GM12878 (cell line): ENCODE measurements around the gene GALNS. TPM values are rescaled to one million over a fixed set of nuclear protein-coding genes. Genes with fewer than 3 reads are reported as not detected.

ENCODE experiments used
- BMI1 ChIP-seq: fragments of 450-650 bp; IDR thresholded peaks from 2 replicates; pipeline ENCODE4 v1.6.1; 2016; ENCODE audit warnings: mild to moderate bottlenecking, moderate library complexity, borderline replicate concordance
- E4F1 ChIP-seq: fragments of 450-650 bp; IDR thresholded peaks from 2 replicates; pipeline ENCODE4 v1.6.1; 2018; ENCODE audit warnings: borderline replicate concordance, mild to moderate bottlenecking; ENCODE audit not compliant: partially characterized antibody
- EED ChIP-seq: sonication (generic); IDR thresholded peaks from 2 replicates; pipeline ENCODE4 v1.6.1; 2016; ENCODE audit warnings: antibody characterized with exemption, low read depth
- GATAD2B ChIP-seq: fragments of 450-650 bp; conservative IDR thresholded peaks from 2 replicates; pipeline ENCODE4 v1.6.1; 2017; ENCODE audit warnings: low read depth, mild to moderate bottlenecking, moderate library complexity
- IKZF1 ChIP-seq: fragments of 450-650 bp; conservative IDR thresholded peaks from 2 replicates; pipeline ENCODE4 v1.6.1; 2017; ENCODE audit warnings: antibody characterized with exemption, mild to moderate bottlenecking
- KDM1A ChIP-seq: fragments of 200-600 bp; sonication (generic); IDR thresholded peaks from 2 replicates; pipeline ENCODE4 v1.6.1; 2016; ENCODE audit warnings: borderline replicate concordance
- KLF5 ChIP-seq: fragments of 450-650 bp; IDR thresholded peaks from 2 replicates; pipeline ENCODE4 v1.6.1; 2014; ENCODE audit warnings: mild to moderate bottlenecking; ENCODE audit not compliant: partially characterized antibody
- PAX8 ChIP-seq: fragments of 450-650 bp; IDR thresholded peaks from 2 replicates; pipeline ENCODE4 v1.6.1; 2017; ENCODE audit warnings: mild to moderate bottlenecking, moderate library complexity
- RAD21 ChIP-seq: IDR thresholded peaks from 2 replicates; pipeline ENCODE4 v1.6.1; 2011; ENCODE audit warnings: mild to moderate bottlenecking, low read depth, low read length, moderate library complexity; ENCODE audit not compliant: insufficient read depth
- RB1 ChIP-seq: fragments of 450-650 bp; formaldehyde crosslinking; IDR thresholded peaks from 2 replicates; pipeline ENCODE4 v1.6.1; 2017; ENCODE audit warnings: mild to moderate bottlenecking, borderline replicate concordance
- SMAD1 ChIP-seq: fragments of 450-650 bp; IDR thresholded peaks from 2 replicates; pipeline ENCODE4 v1.6.1; 2018; ENCODE audit warnings: mild to moderate bottlenecking, low read depth; ENCODE audit not compliant: partially characterized antibody
- SMC3 ChIP-seq: IDR thresholded peaks from 2 replicates; pipeline ENCODE4 v1.6.1; 2011; ENCODE audit warnings: low read length, improper control_type of control experiment, borderline replicate concordance
- SRF ChIP-seq, 2 experiments: IDR thresholded peaks; 2 replicates each; pipeline ENCODE4 v1.6.1; 2011; ENCODE audit warnings: low read depth in 2 of 2, low read length in 2 of 2, mild to moderate bottlenecking in 1 of 2, moderate library complexity in 1 of 2
- USF1 ChIP-seq: IDR thresholded peaks from 2 replicates; pipeline ENCODE4 v1.6.1; 2011; ENCODE audit warnings: borderline replicate concordance, low read depth, mild to moderate bottlenecking, moderate library complexity, mixed read lengths, low read length; ENCODE audit not compliant: insufficient read depth; ENCODE audit errors: extremely low read length
- ZBTB40 ChIP-seq: fragments of 450-650 bp; IDR thresholded peaks from 2 replicates; pipeline ENCODE4 v1.6.1; 2016; ENCODE audit warnings: mild to moderate bottlenecking, moderate library complexity, borderline replicate concordance
- ZNF384 ChIP-seq: IDR thresholded peaks from 2 replicates; pipeline ENCODE4 v1.6.1; 2012; ENCODE audit warnings: low read depth, mild to moderate bottlenecking, low read length, improper control_type of control experiment, borderline replicate concordance
- ZNF592 ChIP-seq: fragments of 450-650 bp; IDR thresholded peaks from 2 replicates; pipeline ENCODE4 v1.6.1; 2017; ENCODE audit warnings: mild to moderate bottlenecking, moderate library complexity
- polyA plus RNA-seq, 11 experiments: library from polyadenylated mRNA; depleted of rRNA in 4 of 11; unstranded in 6 of 11; stranded (reverse) in 5 of 11; fragments of >200 nt; fragmentation: Nextera tagmentation in 4 of 11; fragmentation: Illumina TruSeq in 1 of 11; extraction: Ambion mirVana in 4 of 11; extraction: Trizol in 1 of 11; gene quantifications; 1 replicate in 1 of 11; 2 replicates in 10 of 11; pipeline versions ENCODE4 v1.2.1 to v1.2.3, GENCODE V29; 2011 to 2016; ENCODE audit warnings: inconsistent platforms in 2 of 11, missing spikeins in 2 of 11, low read depth in 1 of 11
- total RNA-seq, 4 experiments: library from RNA; depleted of rRNA in 3 of 4; stranded (reverse); fragments of >200 nt in 3 of 4; fragmentation: Illumina TruSeq in 1 of 4; extraction: Trizol in 1 of 4; gene quantifications; 2 replicates each; pipeline versions ENCODE4 v1.2.1 to v1.2.3, GENCODE V29; 2013 to 2021

GALNS gene
- total and polyA plus RNA-seq, 10 of the 15 experiments (the other 5 are each of a cell fraction or from before 2014, with no cell fraction given) = 0.37 to 12.4 (median 5.3) TPM

GRCh38 chr16:88810912-88811768 is 45.6 kb downstream of the GALNS start (continued):
- TF ChIP-seq ZBTB40 (no peak), ZNF384 (no peak), ZNF592 (no peak), USF1 (peak; percentile 96), RB1 (0 out of 2 replicates have a peak, but pooled peaks have one; percentile 43), BMI1 (no peak), RAD21 (no peak), SMC3 (no peak), IKZF1 (peak; percentile 30; the same call in 1 of the 2 replicates), KDM1A (no peak), SRF (IDR thresholded peaks at IDR 0.05; ENCODE audit: low read depth in 2 of 2, low read length in 2 of 2) (0 out of 4 replicates have a peak, but pooled peaks of 1 of the 2 experiments have one; percentile 9), KLF5 (no peak), E4F1 (peak; percentile 89), SMAD1 (no peak), GATAD2B (peak; percentile 77; the same call in 1 of the 2 replicates), PAX8 (no peak), EED (0 out of 2 replicates have a peak, but pooled peaks have one; percentile 8)
